Adrenal gland (tissue), 5 donors: ENCODE measurements around the gene SIRT5.

Experiments used
- POLR2A ChIP-seq, 2 donors: fragments of 450-650 bp; IDR thresholded peaks; one replicate each; pipeline ENCODE4 v1.6.1; 2017; ENCODE audit warnings: antibody characterized with exemption in 2 of 2, mild to moderate bottlenecking in 2 of 2, moderate library complexity in 1 of 2
- TF ChIP-seq, protein P1 (sequence below), 6 experiments: fragments of 450-650 bp in 4 of 6; fragments of 200-600 bp in 2 of 6; sonication (generic) in 1 of 6; IDR thresholded peaks; 1 replicate in 5 of 6; 2 replicates in 1 of 6; pipeline versions ENCODE4 v1.5.1 to v1.8.0; 2016 to 2021; ENCODE audit warnings: antibody characterized with exemption in 6 of 6, mild to moderate bottlenecking in 2 of 6, moderate library complexity in 1 of 6
- donor health status: DM: no; HTN: no; CAD: no.

GRCh38 chr6:13643125-13643524 lies 68.7 kb downstream of the SIRT5 start:
- TF ChIP-seq, protein P1, sequence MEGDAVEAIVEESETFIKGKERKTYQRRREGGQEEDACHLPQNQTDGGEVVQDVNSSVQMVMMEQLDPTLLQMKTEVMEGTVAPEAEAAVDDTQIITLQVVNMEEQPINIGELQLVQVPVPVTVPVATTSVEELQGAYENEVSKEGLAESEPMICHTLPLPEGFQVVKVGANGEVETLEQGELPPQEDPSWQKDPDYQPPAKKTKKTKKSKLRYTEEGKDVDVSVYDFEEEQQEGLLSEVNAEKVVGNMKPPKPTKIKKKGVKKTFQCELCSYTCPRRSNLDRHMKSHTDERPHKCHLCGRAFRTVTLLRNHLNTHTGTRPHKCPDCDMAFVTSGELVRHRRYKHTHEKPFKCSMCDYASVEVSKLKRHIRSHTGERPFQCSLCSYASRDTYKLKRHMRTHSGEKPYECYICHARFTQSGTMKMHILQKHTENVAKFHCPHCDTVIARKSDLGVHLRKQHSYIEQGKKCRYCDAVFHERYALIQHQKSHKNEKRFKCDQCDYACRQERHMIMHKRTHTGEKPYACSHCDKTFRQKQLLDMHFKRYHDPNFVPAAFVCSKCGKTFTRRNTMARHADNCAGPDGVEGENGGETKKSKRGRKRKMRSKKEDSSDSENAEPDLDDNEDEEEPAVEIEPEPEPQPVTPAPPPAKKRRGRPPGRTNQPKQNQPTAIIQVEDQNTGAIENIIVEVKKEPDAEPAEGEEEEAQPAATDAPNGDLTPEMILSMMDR (IDR thresholded peaks at IDR 0.05) = no peak
- TF ChIP-seq POLR2A (IDR thresholded peaks at IDR 0.05) = no peak
